Astrocyte (in vitro differentiated cells and primary cell): ENCODE measurements around the gene TMEM14C. TPM values are rescaled to one million over a fixed set of nuclear protein-coding genes. Genes with fewer than 3 reads are reported as not detected.

Experiments
- DNase-seq: peaks from one replicate; pipeline ENCODE4 v3.0.0-alpha.2; 2010; ENCODE audit warnings: low read depth
- FAIRE-seq: peaks from 2 replicates; lab custom pipeline; 2011; peaks lifted over from hg19 to GRCh38; lab: Jason Lieb, UNC
- H2AFZ ChIP-seq: 2 replicates; pipeline ENCODE4 v1.6.0; 2012; ENCODE audit warnings: low read depth, low read length, inconsistent platforms
- H3K27ac ChIP-seq: 2 replicates; pipeline ENCODE4 v1.5.1; 2011; ENCODE audit warnings: low read depth, low read length, inconsistent platforms
- H3K27me3 ChIP-seq: 2 replicates; pipeline ENCODE4 v1.6.0; 2011; ENCODE audit warnings: low read length, inconsistent platforms; ENCODE audit not compliant: insufficient read depth
- H3K36me3 ChIP-seq: 2 replicates; pipeline ENCODE4 v1.5.1; 2011; ENCODE audit warnings: low read length, inconsistent platforms; ENCODE audit not compliant: insufficient read depth
- H3K4me1 ChIP-seq: 2 replicates; pipeline ENCODE4 v1.5.1; 2011; ENCODE audit warnings: low read length, inconsistent platforms; ENCODE audit not compliant: insufficient read depth
- H3K4me2 ChIP-seq: 2 replicates; pipeline ENCODE4 v1.6.0; 2012; ENCODE audit warnings: low read length, inconsistent platforms
- H3K4me3 ChIP-seq: 2 replicates; pipeline ENCODE4 v1.5.1; 2011; ENCODE audit warnings: low read depth, mild to moderate bottlenecking, low read length, inconsistent platforms; ENCODE audit not compliant: insufficient read depth
- H3K79me2 ChIP-seq: 2 replicates; pipeline ENCODE4 v1.6.0; 2012; ENCODE audit warnings: mild to moderate bottlenecking, low read length, inconsistent platforms; ENCODE audit not compliant: insufficient read depth
- H3K9ac ChIP-seq: 2 replicates; pipeline ENCODE4 v1.6.0; 2012; ENCODE audit warnings: mild to moderate bottlenecking, low read length, inconsistent platforms
- H3K9me3 ChIP-seq: 2 replicates; pipeline ENCODE4 v1.5.1; 2012; ENCODE audit warnings: low read depth, mild to moderate bottlenecking, low read length, inconsistent platforms; ENCODE audit not compliant: insufficient read depth
- H4K20me1 ChIP-seq: 2 replicates; pipeline ENCODE4 v1.6.0; 2012; ENCODE audit warnings: low read length, inconsistent platforms; ENCODE audit not compliant: insufficient read depth
- H3K27ac Mint-ChIP-seq: one replicate; pipeline ENCODE4 v1.8.0; 2021; ENCODE audit warnings: mild to moderate bottlenecking, mixed read lengths; ENCODE audit not compliant: unreplicated experiment
- H3K27me3 Mint-ChIP-seq: one replicate; pipeline ENCODE4 v1.8.0; 2021; ENCODE audit warnings: low read depth, mixed read lengths; ENCODE audit not compliant: unreplicated experiment
- H3K36me3 Mint-ChIP-seq: one replicate; pipeline ENCODE4 v1.8.0; 2021; ENCODE audit warnings: low read depth, mixed read lengths; ENCODE audit not compliant: unreplicated experiment
- H3K4me1 Mint-ChIP-seq: one replicate; pipeline ENCODE4 v1.8.0; 2021; ENCODE audit warnings: low read depth, mixed read lengths; ENCODE audit not compliant: unreplicated experiment
- H3K4me3 Mint-ChIP-seq: one replicate; pipeline ENCODE4 v1.8.0; 2021; ENCODE audit warnings: mild to moderate bottlenecking, moderate library complexity, mixed read lengths; ENCODE audit not compliant: unreplicated experiment
- H3K9me3 Mint-ChIP-seq: one replicate; pipeline ENCODE4 v1.8.0; 2021; ENCODE audit warnings: mild to moderate bottlenecking, mixed read lengths; ENCODE audit not compliant: unreplicated experiment
- CTCF ChIP-seq: IDR thresholded peaks from 2 replicates; pipeline ENCODE4 v1.5.1; 2011; ENCODE audit warnings: low read depth, mild to moderate bottlenecking, inconsistent platforms, low read length, moderate library complexity; ENCODE audit not compliant: insufficient read depth
- EZH2 ChIP-seq: IDR thresholded peaks from 2 replicates; pipeline ENCODE4 v1.6.1; 2012; ENCODE audit warnings: mild to moderate bottlenecking, low read length, inconsistent platforms; ENCODE audit not compliant: insufficient read depth
- total RNA-seq: library from RNA; stranded (reverse); gene quantifications from 2 replicates; pipeline ENCODE4 v1.2.1, GENCODE V29; 2021

TMEM14C gene
- total RNA-seq, 1 donor from 2014 or later = 134 TPM

- H3K36me3 ChIP-seq = peaks cover 21% of the 10 kb centered on the region
- Mint-ChIP-seq H3K4me3 (no peak overlapping the region), H3K27me3 (no peaks in the 10 kb centered on the region), H3K4me1 (peaks cover 9% of the 10 kb centered on the region), H3K9me3 (no peaks in the 10 kb centered on the region), H3K36me3 (peaks cover 17% of the 10 kb centered on the region), H3K27ac (no peak overlapping the region)
- no peaks in the 10 kb centered on the region for H3K9me3 ChIP-seq
- TF ChIP-seq CTCF (no peak), EZH2 (no peak)
- H3K4me2 ChIP-seq = no peak overlapping the region
- no peak overlapping the region for H3K4me3 ChIP-seq
- no peaks in the 10 kb centered on the region for H3K27me3 ChIP-seq
- H3K9ac ChIP-seq = no peak overlapping the region
- no peak for DNase-seq
- no peak overlapping the region for H3K27ac ChIP-seq
- H3K4me1 ChIP-seq = peaks cover 18% of the 10 kb centered on the region
- H4K20me1 ChIP-seq = peaks cover 7% of the 10 kb centered on the region
- no peak overlapping the region for H2AFZ ChIP-seq
- H3K79me2 ChIP-seq = peaks cover 45% of the 10 kb centered on the region
- FAIRE-seq = no peak
Observed at GRCh38 chr6:10756085-10756484, 33.2 kb downstream of the TMEM14C start.

GRCh38 chr6:10759312-10759839 is 36.5 kb downstream of the TMEM14C start:
- peaks cover 18% of the 10 kb centered on the region for H3K79me2 ChIP-seq
- TF ChIP-seq CTCF (peak; percentile 81), EZH2 (no peak)
- no peak overlapping the region for H2AFZ ChIP-seq
- Mint-ChIP-seq H3K27me3 (no peaks in the 10 kb centered on the region), H3K4me1 (peaks cover 13% of the 10 kb centered on the region), H3K36me3 (peaks cover 12% of the 10 kb centered on the region), H3K9me3 (no peaks in the 10 kb centered on the region), H3K27ac (peak overlapping the region; percentile 94), H3K4me3 (no peak overlapping the region)
- no peaks in the 10 kb centered on the region for H3K9me3 ChIP-seq
- peak overlapping the region; percentile 42 for H3K9ac ChIP-seq
- H3K4me3 ChIP-seq = peak overlapping the region; percentile 4
- DNase-seq (peak; percentile 89), FAIRE-seq (peak; percentile 89)
- H4K20me1 ChIP-seq = no peaks in the 10 kb centered on the region
- H3K36me3 ChIP-seq = peaks cover 13% of the 10 kb centered on the region
- peak overlapping the region; percentile 82 for H3K27ac ChIP-seq
- no peaks in the 10 kb centered on the region for H3K27me3 ChIP-seq
- peaks cover 23% of the 10 kb centered on the region for H3K4me1 ChIP-seq
- peak overlapping the region; percentile 45 for H3K4me2 ChIP-seq

GRCh38 chr6:10759884-10760329 is 37.0 kb downstream of the TMEM14C start:
- Mint-ChIP-seq H3K4me3 (no peak overlapping the region), H3K9me3 (no peaks in the 10 kb centered on the region), H3K4me1 (peaks cover 13% of the 10 kb centered on the region), H3K27me3 (no peaks in the 10 kb centered on the region), H3K27ac (peak overlapping the region; percentile 66), H3K36me3 (peaks cover 12% of the 10 kb centered on the region)
- peak overlapping the region; percentile 82 for H3K27ac ChIP-seq
- no peak overlapping the region for H2AFZ ChIP-seq
- H4K20me1 ChIP-seq = no peaks in the 10 kb centered on the region
- no peaks in the 10 kb centered on the region for H3K9me3 ChIP-seq
- H3K36me3 ChIP-seq = peaks cover 10% of the 10 kb centered on the region
- H3K27me3 ChIP-seq = no peaks in the 10 kb centered on the region
- DNase-seq (peak; percentile 94), FAIRE-seq (no peak)
- H3K4me3 ChIP-seq = peak overlapping the region; percentile 7
- H3K4me1 ChIP-seq = peaks cover 23% of the 10 kb centered on the region
- no peak for TF ChIP-seq CTCF
- TF ChIP-seq EZH2 = no peak
- peak overlapping the region; percentile 42 for H3K9ac ChIP-seq
- H3K79me2 ChIP-seq = peaks cover 13% of the 10 kb centered on the region
- H3K4me2 ChIP-seq = peak overlapping the region; percentile 45
